DLD1 (cell line): ENCODE measurements around the gene C16orf95.
"Not testable (repeated sequence)": the region's sequence is repeated elsewhere in the genome, so short reads cannot be mapped to it uniquely, and the experiment has no call there.

Experiments
- in situ Hi-C: cut with HindIII; loops from 2 replicates; pipeline ENCODE4 v1.10.0; 2017; ENCODE audit warnings: low sequenced_read_pairs

C16orf95 gene, protein sequence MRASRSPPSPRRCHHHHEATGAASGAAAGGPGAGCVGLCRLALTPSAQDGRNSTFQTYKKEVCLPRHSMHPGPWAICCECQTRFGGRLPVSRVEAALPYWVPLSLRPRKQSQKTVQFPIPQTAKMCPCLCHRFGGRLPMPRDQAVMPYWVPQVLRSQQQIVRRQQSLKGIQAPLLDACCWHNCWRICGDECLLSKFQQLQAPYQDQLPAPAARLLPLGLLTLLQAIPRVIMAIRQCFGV

DNA sequence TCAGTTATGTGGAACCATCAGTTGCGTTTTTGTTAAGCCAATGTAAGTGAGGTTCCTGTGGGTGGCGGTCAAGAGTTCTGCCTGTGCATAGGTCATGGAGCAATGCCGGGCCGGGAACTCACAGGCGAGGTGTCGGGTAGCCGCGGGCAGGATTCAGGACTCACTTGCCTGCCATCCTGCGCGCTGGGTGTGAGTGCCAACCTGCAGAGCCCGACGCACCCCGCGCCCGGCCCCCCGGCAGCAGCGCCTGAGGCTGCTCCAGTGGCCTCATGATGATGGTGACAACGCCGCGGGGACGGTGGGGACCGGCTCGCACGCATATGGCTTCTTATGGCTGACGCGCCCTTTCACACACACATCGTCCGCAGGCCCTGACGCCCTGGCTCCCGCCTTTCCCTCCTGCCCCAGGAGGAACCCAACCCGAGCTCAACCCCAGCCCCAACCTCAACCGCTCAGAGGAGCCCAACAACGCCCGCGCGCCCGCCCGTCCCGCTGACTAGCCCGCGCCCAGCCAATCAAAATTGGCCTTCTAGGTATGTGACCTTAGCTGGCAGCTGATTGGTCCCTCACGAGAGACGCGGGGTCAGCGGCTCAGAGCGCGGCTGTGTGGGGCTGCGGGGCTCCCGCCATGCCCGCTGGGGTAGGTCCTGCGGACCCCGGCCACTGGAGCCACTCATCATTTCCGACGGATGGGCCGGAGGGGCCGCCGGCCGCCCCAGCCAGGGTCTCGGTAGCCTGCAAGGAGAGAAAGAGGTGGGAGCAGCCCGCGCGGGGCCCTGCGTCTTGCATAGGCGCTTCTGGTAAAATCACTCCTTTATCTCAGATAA, at the start of gene C16orf95:
C16orf95 (minus strand) TSS at position 470 of the 827 bp plus-strand sequence; CDS start at position 320, 150 bp downstream.
- in situ Hi-C loops = no loop called here

DNA sequence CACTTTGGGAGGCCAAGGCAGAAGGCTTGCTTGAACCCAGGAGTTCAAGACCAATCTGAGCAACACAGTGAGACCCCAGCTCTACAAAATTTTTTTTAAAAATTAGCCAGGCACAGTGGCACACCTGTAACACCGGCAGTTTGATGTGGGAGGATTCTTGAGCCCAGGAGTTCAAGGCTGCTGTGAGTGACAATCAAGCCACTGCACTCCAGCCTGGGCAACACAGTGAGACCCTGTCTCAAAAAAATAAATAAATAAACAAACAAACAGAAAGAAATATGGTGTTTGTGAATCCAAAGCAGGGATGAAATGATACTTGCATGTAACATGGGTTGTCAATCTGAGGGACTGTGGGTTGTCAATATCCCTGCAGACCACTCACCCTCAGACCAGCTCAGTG, 49.7 kb upstream of the C16orf95 start:
- in situ Hi-C loops = no loop called here

DNA sequence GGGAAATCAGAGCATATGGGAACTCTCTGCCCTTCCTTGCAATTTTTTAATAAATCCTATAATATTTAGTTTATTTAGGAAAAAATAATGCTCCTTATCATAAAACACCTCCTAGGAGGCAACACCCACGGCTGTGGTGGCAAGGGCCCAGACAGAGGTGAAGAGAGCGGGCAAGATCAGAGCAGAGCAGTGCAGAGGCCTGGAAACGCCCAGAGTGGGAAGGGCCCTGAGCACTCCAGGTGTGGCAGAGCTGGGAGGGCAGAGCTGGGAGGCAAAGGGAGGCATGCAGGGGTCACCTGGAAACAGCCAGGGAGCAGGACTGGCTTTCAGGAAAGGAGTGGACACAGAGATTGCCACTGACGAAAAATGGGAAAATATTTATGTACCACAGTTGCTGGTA, 49.1 kb upstream of the C16orf95 start:
- in situ Hi-C loops = no loop called here

DNA sequence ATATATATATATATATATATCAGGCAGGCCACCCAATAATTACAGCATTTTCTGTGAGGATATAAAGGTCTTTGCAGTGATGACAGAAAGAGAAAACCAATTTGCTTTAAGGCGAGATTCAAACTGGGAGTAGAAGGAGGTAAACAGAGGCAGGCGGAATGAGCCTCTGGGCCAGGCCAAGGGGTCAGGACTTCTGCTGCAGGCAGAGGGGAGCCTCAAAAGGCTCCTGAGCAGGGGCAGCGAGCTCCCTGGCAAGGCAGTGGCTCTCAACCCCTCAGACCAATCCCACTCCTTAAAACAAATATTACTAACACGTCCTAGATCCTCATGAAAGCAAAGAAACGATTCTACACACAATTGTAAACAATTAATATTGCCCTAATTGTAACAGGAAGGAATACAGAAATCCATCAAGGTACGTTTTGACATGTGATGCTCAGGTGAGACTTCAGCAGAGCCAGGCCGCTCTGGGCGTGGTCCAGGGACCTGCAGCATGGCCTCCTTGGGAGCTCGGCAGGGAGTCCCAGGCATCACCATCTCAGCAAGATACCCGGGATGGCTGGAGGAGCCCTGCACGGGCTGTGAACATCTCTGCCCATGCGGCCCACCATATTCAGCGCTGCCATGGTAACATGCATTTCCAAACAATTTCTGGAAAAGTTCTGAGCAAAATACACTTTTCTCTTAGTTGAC, 48.0 kb upstream of the C16orf95 start:
- in situ Hi-C loops = no loop called here

DNA sequence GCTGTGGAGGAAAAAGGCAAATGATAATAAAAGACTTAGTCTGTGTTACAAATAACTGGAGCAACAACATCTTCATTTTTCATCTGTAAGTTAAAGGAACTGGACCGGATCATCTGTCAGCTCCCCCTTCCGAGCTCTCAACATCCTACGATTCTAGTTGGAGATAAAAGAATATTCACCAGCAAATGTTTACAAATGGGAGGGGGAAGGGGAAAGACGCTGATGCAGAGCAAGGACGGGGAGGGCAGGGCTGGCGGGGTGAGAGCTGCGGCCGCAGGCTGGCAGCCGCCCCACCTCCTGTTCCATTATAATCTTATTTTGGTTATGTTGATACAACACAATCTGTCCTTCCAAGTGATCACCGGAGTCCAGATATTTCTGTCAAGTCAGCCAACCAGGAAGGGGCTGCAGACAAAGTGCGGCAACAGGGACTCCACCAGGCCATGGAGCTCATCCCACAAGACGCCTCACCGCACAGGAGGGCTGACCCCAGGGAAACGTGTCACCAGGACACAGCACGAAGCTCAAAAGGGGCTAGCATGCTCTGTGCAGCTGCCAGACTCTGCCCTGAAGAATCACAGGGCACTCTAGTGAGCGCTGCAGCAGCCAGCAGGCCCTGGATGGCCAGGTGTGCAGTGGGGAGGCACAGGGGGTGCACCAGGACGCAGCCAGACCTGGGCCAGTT, 46.7 kb upstream of the C16orf95 start:
- in situ Hi-C loops = no loop called here

DNA sequence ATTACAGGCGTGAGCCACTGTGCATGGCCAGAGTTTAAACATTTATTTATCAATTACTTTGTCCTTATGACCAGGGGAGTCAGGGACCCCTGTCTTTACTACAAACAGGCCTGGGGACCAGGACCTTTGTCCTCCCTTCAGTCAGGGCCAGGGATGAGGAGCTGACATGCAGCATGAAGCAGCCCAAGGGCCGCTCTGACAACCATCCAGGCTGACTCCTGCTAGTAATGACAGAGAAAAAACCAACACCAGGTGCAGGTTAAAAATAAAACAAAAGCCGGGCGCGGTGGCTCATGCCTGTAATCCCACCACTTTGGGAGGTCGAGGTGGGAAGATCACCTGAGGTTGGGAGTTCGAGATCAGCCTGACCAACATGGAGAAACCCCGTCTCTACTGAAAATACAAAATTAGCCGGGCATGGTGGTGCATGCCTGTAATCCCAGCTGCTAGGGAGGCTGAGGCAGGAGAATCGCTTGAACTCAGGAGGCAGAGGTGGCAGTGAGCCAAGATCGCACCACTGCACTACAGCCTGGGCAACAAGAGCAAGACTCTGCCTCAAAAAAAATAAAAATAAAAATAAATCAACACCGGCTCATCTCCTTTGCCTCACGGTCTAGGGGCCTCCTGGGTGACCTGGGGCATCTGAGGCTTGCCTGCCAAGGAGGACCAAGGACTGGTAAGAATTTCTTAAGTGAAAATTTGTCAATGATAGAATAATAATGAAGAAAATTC, 45.8 kb upstream of the C16orf95 start:
- in situ Hi-C loops = not testable (repeated sequence)

DNA sequence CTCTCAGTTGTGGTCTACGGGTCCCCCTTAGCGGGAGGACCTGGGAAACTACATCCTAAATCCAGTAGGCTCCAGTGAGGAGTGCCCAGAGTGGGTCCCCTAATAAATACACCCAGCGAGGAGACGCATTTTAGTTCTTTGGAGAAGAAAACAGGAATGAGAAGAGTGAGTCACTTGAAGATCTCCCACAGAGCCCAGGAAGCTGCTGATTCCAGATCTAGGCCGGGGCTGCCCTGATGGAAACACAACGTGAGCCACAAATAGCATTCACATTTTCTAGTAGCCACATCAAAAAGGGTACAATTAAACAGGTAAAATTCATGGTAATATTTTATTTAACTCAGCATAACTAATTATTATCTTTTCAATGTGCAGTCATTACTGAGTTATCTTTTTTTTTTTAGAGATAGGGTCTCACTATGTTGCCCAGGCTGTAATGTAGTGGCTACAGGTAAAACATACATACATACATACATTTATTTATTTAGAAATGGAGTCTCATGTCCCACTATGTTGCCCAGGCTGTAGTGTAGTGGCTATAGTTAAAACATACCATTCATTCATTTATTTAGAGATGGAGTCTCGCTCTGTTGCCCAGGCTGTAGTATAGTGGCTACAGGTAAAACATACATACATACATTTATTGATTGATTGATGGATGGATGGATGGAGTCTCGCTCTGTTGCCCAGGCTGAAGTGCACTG, 44.9 kb upstream of the C16orf95 start:
- in situ Hi-C loops = no loop called here

DNA sequence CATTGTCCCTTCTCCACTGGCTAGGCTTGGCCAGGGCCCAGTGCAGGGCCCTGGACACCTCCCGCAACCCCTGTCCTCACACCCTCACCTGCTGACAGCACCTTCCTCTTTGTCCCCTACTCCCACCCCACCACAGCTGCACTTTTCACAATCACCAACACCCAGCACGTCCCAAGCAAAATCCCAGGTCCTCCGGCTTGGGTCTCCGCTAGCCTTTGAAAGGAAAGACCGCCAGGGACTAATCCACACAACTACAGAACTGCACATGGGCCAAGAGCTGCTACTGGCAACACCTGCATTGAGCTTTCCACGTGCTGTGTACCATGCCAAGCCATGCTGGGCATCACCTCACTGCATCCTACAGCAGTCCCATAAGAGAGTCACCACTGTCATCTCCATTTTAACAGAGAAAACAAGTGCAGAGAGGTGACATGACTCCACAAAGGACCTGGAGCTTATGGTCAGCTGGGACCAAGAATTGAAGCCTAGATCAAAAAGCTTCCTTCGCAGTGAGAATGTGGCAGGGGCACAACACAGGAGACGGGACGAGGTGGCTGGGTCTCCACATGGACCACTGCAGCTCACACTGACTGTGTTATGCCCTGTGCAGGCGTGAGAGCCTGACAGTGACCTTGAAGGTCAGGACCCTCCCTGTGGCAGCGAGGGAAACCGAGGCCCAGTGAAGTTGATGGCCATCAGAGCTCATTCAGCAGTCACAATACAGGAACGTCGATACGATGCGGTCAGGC, 43.8 kb upstream of the C16orf95 start:
- in situ Hi-C loops = no loop called here

DNA sequence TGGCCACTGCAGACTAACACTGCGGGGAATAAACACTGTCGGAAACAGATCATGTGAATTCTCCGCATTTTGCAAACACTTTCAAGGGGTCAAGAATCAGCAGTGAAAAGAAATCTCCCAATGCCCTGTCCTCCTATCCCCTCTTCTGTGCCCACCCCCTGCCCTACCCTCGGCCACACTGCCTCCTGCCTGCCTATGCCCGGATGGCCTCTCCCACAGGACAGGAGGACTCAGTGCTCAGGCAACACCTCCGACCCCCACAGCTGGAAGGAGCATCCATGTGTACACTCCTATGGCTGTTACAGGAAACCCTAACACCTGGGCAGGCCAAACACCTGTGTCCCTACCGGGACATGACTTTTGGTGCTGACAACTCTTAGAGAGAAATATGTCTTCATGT, 41.9 kb upstream of the C16orf95 start:
- in situ Hi-C loops = no loop called here

DNA sequence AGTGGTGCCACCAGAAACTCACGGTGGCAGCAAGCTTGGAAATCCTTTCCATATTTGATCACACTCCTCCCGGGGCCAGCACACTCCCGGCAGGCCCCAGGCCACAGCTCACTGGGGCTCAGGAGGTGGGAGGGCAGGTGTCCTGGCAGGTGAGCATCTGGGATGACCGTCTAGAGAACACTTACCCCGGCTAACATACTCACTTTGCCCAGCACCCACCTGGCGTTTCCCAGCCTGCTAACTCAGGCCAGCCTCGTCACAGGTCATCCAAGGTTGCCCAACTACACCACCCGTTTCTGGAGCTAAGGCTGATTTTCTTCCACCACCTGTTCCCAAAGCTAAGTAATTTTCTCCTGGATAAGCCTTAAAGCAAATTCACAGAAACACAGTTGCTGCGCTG, 41.5 kb upstream of the C16orf95 start:
- in situ Hi-C loops = no loop called here

DNA sequence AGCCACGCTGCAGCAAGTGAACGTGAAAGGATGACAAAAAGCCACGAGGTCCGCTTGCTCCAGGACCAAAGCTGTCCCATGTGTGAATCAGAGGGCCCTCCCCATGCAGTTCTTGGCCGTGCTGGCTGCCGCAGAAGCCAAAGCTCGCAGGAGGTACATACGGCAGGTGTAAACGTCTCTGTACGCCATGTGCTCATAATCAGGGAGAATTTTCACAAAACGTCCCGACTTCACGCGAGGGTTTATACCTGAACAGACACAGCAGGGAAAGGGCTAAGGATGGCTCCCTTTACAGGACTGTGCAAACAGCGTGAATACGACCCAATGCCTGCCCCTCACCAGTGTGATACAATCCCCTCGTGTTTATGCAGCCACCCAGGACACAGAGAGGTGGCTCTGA, 41.1 kb upstream of the C16orf95 start:
- in situ Hi-C loops = no loop called here

DNA sequence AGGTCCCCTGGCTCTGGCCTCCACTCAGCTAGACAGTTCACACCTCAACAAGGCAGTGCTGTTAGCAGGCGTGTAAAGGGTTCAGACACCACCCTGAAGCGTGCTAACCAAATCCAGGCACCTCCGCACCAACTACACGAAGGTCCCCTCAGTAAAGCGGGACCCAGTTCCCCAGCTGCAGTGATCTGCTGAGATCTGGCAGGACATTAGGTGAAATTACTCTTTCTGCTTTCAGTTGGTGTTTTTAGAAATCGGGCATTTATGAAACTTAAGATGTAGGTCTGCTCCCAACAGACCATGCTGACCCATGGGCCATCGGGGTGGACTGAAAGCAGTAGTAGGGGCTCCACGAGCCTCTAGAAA, 39.3 kb upstream of the C16orf95 start:
- in situ Hi-C loops = no loop called here

DNA sequence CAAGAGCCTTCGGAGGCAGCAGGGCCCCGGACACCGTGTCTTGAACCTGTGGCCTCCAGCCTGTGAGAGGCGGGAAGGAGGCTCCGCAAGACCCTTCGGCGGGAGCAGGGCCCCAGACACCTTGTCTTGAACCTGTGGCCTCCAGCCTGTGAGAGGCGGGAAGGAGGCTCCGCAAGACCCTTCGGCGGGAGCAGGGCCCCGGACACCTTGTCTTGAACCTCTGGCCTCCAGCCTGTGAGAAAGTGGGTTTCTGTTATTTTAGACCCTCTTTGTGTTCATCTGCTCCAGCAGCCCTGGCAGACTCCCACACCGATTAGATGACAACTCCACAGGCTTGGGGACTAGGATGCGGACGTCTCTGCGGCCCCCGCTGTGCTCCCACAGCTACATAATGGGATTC, 36.4 kb upstream of the C16orf95 start:
- in situ Hi-C loops = no loop called here

DNA sequence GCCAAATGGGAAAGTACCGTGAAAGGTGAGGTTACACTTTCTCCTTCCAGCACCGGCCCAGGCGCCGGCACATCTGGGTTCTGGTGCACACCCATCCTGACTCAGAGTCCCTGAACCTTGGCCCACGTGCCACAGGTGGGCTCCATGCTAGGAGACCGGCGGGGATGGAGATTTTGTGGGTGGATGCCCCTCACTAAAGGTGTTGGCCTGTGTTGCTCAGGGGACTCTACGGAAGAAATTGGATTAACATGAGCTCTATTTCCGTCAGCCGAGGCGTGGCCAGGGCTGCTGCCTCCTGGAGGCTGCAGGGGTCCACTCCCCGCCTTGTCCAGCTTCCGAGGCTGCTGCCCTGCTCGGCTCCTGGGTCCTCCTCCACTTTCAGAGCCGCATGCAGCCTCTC, 35.6 kb upstream of the C16orf95 start:
- in situ Hi-C loops = no loop called here

DNA sequence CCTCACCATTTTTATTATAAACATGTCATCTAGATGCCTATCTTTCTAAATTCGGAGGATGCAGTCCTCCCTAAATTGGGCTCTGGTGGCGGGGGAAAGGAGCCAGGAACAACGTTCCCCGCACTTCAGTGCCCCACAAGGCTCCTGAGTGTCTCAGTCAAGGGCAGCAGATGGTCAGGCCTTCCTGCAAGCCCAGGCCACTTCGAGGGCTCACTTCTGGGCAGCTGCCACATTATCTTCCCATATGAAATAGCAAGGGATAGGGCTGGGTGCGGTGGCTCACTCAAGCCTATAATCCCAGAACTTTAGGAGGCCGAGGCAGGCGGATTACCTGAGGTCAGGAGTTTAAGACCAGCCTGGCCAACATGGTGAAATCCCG, 34.1 kb upstream of the C16orf95 start:
- in situ Hi-C loops = no loop called here

DNA sequence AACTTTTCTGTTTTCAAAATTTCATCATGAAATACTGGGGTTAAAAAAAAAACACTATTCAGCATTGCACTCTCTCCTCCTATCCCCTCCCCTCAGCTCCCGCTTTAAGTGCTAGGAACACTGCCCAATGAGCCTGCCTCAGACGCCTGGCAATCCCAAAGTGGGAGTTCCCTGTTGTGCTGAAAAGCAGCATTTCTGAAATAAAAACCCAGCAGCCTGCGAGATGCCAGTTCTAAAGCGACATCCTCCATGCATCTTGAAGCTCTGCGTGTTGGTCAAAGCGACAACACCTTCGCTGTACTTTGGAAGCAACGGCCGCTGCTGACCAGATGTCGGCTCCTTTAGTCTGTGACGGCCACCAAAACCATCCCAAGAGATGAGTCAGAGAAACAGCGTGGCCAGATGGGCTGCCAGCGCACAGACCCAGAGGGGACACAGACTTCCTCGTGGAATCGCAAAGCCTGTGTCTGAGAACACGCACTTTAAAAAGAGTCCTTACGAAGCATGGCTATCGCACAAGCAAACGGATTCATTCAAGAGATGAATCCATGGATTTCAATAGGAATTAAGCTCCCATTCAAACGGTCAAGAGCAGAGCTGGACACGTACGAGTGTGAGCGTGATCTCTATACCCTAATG, 33.6 kb upstream of the C16orf95 start:
- in situ Hi-C loops = no loop called here

DNA sequence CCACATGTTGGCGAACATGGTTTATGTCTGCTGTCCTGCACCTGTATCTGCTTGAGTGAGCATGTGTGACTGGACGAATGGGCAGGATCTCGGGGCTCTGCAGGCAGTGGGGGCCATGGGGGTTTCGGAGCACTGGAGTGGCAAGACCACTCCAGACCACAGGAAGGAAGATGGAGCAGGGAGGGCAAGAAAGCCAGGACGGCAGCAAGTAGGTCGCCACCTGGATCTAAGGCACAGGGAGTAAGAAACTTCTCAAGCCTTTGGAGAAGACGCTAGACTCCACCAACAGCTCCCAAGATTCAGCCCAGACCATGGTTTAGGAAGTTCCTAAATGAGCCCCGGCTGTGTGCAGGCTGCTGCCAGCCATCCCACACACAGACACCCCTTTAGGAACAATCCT, 32.8 kb upstream of the C16orf95 start:
- in situ Hi-C loops = no loop called here

DNA sequence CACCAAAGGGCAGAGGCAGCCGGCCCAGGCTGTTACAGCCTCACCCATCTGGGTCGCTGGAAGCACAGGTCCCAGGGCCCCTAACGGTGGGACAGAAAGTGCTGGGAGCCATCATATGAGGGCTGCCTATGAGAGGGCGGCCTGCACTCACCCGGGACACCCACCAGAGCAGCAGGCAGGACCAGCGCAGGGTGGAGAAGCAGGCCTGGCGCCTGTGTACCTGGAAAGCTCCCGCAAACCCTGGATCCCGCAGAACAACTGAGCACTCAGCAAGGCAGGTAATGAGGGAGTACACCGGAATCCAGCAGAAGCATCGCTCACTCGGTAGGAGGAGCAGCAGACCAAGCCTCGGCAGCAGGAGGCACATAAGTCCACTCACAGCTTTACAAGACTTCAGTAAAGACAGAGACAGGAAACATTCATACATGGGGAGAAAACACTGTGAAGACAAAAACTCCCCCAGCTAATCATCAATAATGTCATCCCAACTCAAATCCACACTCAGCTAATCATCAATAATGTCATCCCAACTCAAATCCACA, 31.5 kb upstream of the C16orf95 start:
- in situ Hi-C loops = no loop called here
